ENCODE measurements around the gene ARHGAP12. TPM values are rescaled to one million over a fixed set of nuclear protein-coding genes. Genes with fewer than 3 reads are reported as not detected.

Gene ARHGAP12
- total RNA-seq, 1 experiment from 2014 or later, result 62.3 TPM

DNA sequence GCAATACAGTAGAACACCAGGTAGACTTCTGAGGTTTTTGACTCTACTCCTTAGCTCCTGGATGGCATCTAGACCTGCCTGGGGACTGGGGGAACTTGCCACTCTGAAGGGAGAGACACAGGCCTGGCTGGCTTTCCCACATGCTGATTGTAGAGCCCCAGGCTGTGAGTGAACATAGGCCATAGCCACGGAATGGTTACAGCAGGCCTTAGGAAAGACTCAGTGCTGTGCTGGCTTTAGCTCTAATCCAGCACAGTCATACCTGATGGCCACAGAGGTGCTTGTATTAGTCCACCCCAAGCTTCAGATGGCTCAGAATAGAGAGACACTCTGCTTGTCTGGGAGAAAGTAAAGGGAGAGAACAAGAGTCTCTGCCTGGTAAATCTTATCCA, 35.0 kb upstream of the ARHGAP12 start:
- Mint-ChIP-seq H3K4me1 (ENCODE audit: low read depth, unreplicated experiment) (peaks cover 38% of the 10 kb centered on the region), H3K27ac (ENCODE audit: unreplicated experiment) (peak overlapping the region; percentile 94), H3K4me3 (ENCODE audit: unreplicated experiment) (peak overlapping the region; percentile 42), H3K9me3 (ENCODE audit: unreplicated experiment) (peaks cover 14% of the 10 kb centered on the region), H3K36me3 (ENCODE audit: insufficient read depth, unreplicated experiment) (peaks cover 8% of the 10 kb centered on the region), H3K27me3 (ENCODE audit: insufficient read depth, unreplicated experiment) (no peaks in the 10 kb centered on the region)
- DNase-seq, result no peak
- H3K9me3 ChIP-seq, result no peaks in the 10 kb centered on the region; the same call in 1 of the 2 replicates
- TF ChIP-seq, protein P1, sequence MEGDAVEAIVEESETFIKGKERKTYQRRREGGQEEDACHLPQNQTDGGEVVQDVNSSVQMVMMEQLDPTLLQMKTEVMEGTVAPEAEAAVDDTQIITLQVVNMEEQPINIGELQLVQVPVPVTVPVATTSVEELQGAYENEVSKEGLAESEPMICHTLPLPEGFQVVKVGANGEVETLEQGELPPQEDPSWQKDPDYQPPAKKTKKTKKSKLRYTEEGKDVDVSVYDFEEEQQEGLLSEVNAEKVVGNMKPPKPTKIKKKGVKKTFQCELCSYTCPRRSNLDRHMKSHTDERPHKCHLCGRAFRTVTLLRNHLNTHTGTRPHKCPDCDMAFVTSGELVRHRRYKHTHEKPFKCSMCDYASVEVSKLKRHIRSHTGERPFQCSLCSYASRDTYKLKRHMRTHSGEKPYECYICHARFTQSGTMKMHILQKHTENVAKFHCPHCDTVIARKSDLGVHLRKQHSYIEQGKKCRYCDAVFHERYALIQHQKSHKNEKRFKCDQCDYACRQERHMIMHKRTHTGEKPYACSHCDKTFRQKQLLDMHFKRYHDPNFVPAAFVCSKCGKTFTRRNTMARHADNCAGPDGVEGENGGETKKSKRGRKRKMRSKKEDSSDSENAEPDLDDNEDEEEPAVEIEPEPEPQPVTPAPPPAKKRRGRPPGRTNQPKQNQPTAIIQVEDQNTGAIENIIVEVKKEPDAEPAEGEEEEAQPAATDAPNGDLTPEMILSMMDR (IDR thresholded peaks at IDR 0.05; ENCODE audit: insufficient read depth in 1 of 2, low read depth in 1 of 2, low read length in 1 of 2, severe bottlenecking in 1 of 2, unreplicated experiment in 1 of 2), result no peak
- H3K4me3 ChIP-seq (ENCODE audit: low read depth, low read length), result no peak overlapping the region
- H3K4me1 ChIP-seq, result peaks cover 44% of the 10 kb centered on the region
- intact Hi-C loops (cut with micrococcal nuclease; ENCODE audit: unreplicated experiment), result loop anchor here (1.0 to 5.0 kb wide), 3 partner anchors 41 to 247 kb away; no protein-coding TSS in a partner anchor
- no TSS peak for BruUV-seq (replicated peaks)
- no peaks in the 10 kb centered on the region for H3K27me3 ChIP-seq (replicated peaks; ENCODE audit: control insufficient read depth, insufficient read depth, low read length)
- no peaks in the 10 kb centered on the region for H3K36me3 ChIP-seq (ENCODE audit: control insufficient read depth, insufficient read depth, low read length)
- CTCF ChIA-PET, result interaction anchor here (1.9 kb wide), 1 partner anchor 101 kb away, joined by 7 read pairs; no protein-coding TSS in a partner anchor
- POLR2A ChIA-PET, result interaction anchor here (1.0 to 1.1 kb wide), 2 partner anchors 23 to 35 kb away, joined by 4 read pairs; partner anchors contain the start of gene ARHGAP12

DNA sequence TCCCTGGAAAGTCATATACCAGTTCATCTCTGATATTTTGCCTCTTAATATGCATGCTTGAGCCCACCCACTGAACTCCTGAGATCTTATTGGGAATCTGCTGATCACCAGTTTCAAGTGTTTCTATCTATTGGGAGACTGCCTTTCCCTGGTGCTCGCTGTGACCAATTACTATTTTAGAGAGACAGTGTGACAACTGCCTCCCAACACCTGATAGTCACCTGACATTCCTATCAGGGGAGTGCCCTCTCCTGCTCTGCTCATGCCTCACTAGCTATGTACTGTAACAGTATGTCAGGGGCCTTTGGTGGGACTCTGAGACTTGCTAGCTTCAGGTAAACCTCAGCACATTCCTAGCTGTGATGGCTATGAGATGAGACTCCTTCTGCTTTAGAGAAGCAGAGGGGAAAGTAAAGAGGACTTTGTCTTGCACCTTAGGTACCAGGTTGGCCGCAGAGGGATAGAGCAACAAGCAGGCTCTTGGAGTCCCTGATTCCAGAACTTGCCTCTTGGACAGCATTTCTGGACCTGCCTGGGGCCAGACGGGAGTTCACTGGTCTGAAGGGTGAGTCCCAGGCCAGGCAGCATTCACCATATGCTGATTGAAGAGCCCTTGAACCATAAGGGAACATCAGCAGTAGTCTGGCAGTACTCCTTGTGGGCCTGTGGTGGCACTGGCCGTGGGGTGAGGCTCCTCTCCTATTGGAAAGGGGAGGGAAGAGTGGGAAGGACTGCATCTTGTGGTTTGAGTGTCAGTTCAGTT, 34.4 kb upstream of the ARHGAP12 start:
- H3K4me3 Mint-ChIP-seq (ENCODE audit: unreplicated experiment), result peak overlapping the region; percentile 42
- H3K9me3 Mint-ChIP-seq (ENCODE audit: unreplicated experiment), result peaks cover 14% of the 10 kb centered on the region
- H3K27ac Mint-ChIP-seq (ENCODE audit: unreplicated experiment), result peak overlapping the region; percentile 94
- H3K4me1 Mint-ChIP-seq (ENCODE audit: low read depth, unreplicated experiment), result peaks cover 38% of the 10 kb centered on the region
- no peaks in the 10 kb centered on the region for H3K9me3 ChIP-seq
- POLR2A ChIA-PET, result interaction anchor here (0.6 to 1.1 kb wide), 3 partner anchors 22 to 75 kb away, joined by 3 to 4 read pairs (median 4); partner anchors contain the start of gene ARHGAP12
- TF ChIP-seq, protein P1 (IDR thresholded peaks at IDR 0.05; ENCODE audit: insufficient read depth in 1 of 2, low read depth in 1 of 2, low read length in 1 of 2, severe bottlenecking in 1 of 2, unreplicated experiment in 1 of 2), result no peak
- H3K27me3 ChIP-seq (replicated peaks; ENCODE audit: control insufficient read depth, insufficient read depth, low read length), result no peaks in the 10 kb centered on the region
- peaks cover 8% of the 10 kb centered on the region for H3K36me3 Mint-ChIP-seq (ENCODE audit: insufficient read depth, unreplicated experiment)
- intact Hi-C loops (cut with micrococcal nuclease; ENCODE audit: unreplicated experiment), result loop anchor here (1.0 to 5.0 kb wide), 3 partner anchors 42 to 247 kb away; no protein-coding TSS in a partner anchor
- peak; percentile 77 to 87 for DNase-seq
- H3K4me3 ChIP-seq (ENCODE audit: low read depth, low read length), result no peak overlapping the region
- H3K4me1 ChIP-seq, result peaks cover 46% of the 10 kb centered on the region
- no peaks in the 10 kb centered on the region for H3K36me3 ChIP-seq (ENCODE audit: control insufficient read depth, insufficient read depth, low read length)
- CTCF ChIA-PET, result interaction anchor here (1.9 kb wide), 1 partner anchor 101 kb away, joined by 7 read pairs; no protein-coding TSS in a partner anchor
- no peaks in the 10 kb centered on the region for H3K27me3 Mint-ChIP-seq (ENCODE audit: insufficient read depth, unreplicated experiment)
- TSS peak; percentile 75 for BruUV-seq (replicated peaks)

DNA sequence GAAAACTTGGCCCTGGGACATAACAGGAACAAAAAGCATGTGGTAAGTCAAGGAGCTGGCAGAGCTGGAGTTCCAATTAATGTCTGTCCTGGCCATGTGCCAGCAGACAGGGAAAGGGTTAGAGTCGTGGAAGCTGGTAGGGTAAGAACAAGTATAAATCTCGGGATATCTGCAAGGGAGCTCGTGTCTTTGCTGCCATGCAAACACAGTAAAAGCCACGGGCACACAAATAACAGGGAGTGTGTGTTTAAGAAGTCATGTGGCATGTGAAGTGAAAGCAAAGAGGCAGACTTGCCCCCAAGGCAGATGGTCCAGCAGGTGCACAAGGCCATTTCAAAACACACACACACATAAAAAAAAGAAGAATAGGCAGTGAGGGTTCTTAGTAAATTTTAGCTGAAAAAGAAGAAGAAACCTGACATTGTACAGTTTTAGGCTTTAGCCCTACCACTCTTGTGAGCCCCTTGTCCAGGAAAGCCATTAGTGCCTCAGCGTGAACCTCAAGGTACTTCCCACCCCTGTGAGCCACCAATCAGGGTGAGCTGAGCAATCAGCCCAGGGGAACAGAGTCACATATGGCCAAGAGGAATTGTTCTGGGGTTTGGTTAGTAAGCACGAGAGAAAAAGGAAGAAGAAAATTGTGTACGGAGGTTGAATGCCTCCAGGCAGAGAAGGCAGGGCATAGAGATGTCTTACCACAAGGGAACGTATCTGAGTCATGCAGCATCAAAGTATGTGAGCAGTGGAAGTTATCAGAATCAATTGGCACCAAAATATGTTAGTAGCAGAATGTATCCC, 32.8 kb upstream of the ARHGAP12 start:
- Mint-ChIP-seq H3K9me3 (ENCODE audit: unreplicated experiment) (peaks cover 16% of the 10 kb centered on the region), H3K4me3 (ENCODE audit: unreplicated experiment) (no peak overlapping the region), H3K36me3 (ENCODE audit: insufficient read depth, unreplicated experiment) (peaks cover 8% of the 10 kb centered on the region), H3K27ac (ENCODE audit: unreplicated experiment) (peak overlapping the region; percentile 94), H3K4me1 (ENCODE audit: low read depth, unreplicated experiment) (peaks cover 38% of the 10 kb centered on the region), H3K27me3 (ENCODE audit: insufficient read depth, unreplicated experiment) (no peaks in the 10 kb centered on the region)
- TF ChIP-seq, protein P1 (IDR thresholded peaks at IDR 0.05; ENCODE audit: insufficient read depth in 1 of 2, low read depth in 1 of 2, low read length in 1 of 2, severe bottlenecking in 1 of 2, unreplicated experiment in 1 of 2), result no peak
- Histone ChIP-seq H3K36me3 (ENCODE audit: control insufficient read depth, insufficient read depth, low read length) (no peaks in the 10 kb centered on the region), H3K4me1 (peaks cover 46% of the 10 kb centered on the region), H3K27me3 (replicated peaks; ENCODE audit: control insufficient read depth, insufficient read depth, low read length) (no peaks in the 10 kb centered on the region), H3K9me3 (0 out of 2 replicates have a peak, but pooled peaks cover 1% of the 10 kb centered on the region), H3K4me3 (ENCODE audit: low read depth, low read length) (no peak overlapping the region)
- ChIA-PET CTCF (no interaction called here), POLR2A (interaction anchor here (0.6 kb wide), 1 partner anchor 215 kb away, joined by 6 read pairs; no protein-coding TSS in a partner anchor)
- intact Hi-C loops (cut with micrococcal nuclease; ENCODE audit: unreplicated experiment), result loop anchor here (2.0 to 5.0 kb wide), 2 partner anchors 43 to 226 kb away; no protein-coding TSS in a partner anchor
- DNase-seq, result no peak
- BruUV-seq (replicated peaks), result no TSS peak

All from Caco-2 (cell line).